Measurements from ENCODE around the gene FBXL15.

The FBXL15 gene

DNA sequence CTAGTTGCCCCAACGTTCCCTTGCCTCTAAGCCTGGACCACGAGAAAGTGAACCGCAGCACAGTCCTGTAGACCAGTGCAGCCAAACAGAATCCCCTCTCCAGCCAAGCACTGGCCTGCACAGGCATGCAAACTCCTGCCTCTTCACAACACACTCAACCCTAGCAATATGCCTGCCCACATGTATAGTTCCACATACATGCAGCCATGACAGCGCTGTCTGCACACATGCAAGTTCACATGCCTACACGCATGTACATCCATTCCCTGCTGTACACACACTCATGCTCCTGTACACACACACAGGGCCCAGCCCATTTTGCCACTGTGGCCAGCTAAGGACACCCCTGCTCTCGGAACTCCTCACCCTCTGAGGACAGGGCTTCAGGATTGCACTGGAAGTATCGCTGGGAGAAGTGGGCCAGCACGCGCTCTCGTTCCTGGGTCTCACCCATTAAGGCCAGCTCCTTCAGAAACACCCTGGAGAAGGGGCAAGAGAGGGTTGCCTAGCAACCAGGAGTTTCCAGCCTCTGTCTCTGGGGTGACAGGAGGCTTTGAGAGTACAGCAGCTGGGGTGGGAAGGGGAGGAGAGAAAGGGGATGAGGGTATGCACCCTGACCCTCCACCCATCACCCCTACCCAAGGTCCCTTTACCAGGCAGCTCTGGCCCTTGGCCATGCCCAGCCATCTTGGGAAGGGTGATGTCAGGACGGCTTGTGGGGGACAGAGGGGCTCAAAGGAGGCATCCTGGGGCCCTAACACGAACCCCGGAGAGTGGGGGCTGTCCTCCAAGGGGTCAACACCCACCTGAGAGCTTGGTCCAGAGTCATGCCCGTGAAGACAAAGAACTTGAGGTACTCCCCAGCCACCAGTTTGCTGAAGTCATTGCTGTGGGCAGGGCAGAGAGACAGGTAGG lies 9.0 kb upstream of the FBXL15 start:
- no peak for DNase-seq

DNA sequence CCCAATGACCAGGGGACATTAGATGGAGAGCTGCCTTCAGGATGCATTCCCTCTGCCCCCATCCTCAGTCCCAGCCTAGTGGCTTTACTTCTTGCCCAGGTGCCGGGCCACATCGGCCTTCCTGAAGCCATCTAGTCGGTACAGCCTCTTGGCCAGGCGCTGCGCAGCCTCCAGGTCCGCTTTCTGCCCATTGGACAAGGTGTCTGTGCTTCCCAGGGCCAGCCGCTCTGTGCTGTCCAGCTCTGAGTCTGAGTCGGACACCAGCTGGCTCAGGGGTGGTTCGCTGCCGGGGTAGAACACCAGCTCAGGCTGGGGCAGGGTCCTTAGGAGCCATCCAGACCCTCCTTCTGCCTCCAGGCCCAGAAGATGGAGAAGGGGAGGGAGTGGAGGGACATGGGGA lies 8.3 kb upstream of the FBXL15 start:
- DNase-seq = no peak

DNA sequence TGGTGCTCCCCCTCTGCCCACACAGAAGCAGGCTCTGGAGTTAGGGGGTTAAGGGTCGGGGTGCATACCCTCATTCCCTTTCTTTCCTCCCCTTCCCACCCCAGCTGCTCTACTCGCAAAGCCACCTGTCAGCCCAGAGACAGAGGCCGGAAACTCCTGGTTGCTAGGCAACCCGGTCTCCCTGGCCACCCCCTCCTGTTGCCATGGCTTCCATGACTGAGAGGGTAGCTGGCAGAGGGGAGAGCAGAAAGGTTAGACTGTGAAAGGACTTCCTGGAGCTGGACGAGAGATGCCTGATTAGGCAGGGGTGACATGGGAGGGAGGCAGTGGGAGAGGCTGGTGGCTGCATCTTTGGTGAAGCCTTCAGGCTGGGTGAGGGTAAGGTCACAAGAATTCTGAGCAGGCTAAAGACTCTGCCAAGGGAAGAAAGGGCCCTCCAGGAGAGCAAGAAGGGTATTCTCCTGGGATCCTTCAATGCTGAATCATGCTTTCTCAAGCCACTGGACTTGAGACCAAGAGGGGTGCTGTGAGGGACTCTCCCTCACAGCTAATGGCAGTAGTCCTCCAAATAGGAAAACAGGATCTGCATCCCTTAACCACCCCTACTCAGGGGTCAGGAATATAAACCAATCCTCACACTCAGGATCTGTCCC lies 7.5 kb upstream of the FBXL15 start:
- peak; percentile 79 for DNase-seq

DNA sequence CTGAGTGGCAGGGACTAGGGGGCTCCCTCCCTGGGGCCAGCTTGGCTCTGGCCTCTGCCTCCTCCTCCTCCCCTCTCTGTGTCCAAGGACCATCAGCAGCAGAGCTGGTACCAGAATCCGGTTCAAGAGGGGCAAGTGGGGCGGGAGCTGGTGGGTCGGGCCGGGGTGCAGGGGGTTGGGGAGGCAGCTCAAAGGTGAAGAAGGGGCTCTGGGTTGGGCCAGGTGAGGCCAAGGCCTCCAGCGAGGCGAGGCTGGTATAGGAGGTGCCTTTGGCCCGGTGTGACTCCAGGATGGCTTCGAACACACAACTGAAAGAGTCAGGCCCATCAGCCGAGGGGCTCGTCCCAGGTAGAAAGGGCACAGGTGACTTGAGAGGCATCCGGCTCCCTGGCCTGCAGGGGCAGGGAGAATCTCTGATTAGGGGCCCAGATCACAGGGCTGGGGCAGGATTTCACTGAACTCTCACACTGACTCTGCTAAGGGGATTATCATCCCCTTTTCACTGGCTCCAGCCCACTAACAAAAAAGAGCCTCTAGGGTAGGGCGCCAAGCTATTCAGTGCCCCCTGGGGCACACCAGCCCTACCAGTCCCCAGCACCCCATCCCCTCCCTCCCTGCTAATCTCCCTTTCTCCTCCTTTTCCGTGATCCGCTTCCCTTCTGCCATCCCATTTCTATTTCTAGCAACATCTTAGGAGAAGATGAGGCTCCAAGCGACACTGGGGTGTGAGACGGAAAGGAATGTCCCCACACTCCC lies 6.7 kb upstream of the FBXL15 start:
- no peak for DNase-seq

DNA sequence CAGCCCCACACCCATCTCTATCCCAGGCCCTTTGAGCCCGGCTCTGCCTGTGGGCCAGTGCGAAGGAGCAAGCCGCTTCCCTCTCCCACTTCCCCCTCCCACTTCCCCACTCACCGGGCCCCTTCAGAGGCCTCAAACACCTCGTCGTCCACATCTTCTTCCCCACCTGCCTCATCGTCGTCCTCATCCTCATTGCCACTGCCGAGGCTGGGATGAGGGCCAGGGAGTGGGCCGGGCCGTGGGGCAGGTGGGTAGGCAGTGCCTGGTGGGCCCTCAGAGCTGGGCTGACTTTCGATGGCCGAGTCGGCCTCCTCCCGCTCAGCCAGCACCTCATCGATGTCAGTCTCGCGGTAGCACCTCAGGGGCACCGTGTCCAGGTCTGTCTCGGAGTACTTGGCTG lies 5.9 kb upstream of the FBXL15 start:
- no peak for DNase-seq

DNA sequence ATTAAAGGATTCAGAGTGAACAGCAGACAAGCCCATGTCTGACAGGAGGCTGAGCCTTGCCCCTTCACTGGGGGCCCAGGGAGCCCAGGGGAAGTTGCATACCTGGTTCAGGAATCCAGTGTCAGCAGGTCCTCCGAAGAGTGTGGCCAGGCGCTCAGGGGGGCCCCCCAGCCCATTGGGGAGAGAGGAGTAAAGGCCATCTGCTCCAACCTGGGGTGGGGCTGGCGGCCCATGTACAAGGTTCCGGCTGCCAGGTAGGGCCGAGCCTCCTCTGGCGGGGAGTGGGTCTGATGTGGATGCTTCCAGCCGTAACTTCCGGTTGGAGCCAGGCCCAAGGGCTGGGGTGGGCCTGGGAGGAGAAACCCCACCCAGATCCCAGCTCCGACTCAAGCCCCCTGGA lies 4.4 kb upstream of the FBXL15 start:
- no peak for DNase-seq

DNA sequence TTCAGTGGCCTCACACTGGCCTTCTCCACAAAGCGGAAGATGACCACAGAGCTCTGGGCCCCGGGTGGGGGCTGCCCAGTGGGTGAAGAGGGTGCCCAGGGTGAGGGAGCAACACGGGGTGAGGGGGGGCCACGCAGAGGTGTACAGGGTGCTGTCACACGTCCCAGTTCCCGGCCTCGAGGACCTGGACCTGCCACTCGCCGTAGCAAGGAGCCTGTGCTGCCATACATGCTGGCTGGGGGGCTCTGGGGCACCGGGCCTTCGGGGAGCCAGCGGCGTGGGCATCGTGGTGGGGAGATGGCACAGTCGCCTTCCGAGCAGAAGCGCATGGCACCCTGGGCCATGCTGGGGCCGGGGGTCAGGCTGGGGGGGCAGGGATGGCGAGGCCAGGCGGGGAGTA lies 3.9 kb upstream of the FBXL15 start:
- no peak for DNase-seq

DNA sequence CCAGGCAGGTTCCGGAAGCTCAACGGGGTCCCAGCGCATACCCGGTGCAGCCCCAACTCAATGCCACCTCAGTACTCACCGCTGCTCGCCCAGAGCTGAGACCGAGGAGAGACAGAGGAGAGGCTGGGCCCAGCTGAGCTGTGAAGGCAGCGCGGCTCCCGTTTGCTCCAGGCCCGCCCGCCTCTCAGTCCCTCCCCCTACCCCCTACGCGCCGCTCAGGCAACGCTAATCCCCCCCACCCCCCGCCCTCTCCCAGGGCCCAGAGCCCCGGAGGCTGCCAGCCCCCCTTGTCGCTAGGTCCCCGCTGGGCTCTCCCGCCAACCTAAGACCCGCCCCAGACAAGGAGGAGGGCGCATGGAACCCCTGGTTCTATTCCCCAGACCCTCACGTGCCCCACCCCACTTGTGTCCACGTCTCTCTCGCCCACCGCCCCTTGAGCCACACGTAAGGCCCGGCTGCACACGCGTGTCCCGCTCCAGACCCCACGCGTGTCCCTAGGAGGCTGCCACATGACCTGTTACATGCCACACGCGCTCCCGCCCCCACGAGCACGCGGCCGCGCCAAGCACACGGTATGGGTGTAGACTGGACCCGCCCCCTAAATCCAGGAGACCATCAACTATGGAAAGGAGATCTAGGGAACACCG lies 1.9 kb upstream of the FBXL15 start, which contains the start of gene PSD:
PSD (minus strand) TSS at position 164 of the 647 bp plus-strand sequence. CDS start 1,747 bp downstream, outside the sequence.
- DNase-seq = peak; percentile 81

DNA sequence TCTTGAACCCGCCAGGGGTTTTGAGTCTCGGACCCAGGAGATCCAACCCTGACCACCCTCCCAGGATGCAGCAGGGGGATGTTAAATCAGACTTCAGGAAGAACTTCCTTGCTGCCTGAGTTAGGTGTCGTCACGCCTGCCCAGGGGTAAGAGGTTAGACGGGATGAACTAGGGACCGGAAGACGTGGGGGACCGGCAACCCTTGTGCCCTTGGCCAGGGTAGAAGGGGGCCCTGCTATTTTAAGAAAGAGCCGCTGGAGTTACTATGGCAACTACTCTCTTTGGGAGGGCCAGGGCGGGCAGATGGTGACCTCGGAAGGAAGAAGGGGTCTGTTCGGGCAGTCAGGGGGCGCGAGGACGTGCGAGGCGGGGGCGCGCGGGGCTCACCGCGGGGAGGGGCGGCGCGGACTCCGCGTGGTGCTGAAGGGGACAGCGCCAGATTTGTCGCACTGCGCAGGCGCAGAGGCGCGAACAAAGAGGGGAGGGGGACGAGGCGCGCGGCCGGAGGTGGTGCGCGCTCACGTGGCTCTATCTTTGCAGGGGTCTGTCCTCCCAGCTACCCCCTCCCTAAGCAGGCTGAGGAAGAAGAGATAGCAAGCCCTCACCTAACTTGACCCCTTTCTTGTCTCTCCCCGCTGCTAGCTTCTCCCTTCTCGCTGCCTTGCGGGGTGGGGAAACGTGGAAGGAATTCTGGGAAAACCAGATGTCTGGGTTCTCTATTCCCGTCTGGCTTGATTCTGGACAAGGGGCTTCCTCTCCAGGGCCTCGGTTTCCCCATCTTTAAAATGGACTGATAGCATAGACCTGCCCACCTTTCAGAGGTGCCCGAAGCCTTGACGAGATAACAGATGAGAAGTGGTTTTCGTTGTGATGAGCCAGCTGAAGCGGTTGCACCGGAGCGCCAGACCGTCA lies 1.1 kb upstream of the FBXL15 start:
- DNase-seq = peak; percentile 89

DNA sequence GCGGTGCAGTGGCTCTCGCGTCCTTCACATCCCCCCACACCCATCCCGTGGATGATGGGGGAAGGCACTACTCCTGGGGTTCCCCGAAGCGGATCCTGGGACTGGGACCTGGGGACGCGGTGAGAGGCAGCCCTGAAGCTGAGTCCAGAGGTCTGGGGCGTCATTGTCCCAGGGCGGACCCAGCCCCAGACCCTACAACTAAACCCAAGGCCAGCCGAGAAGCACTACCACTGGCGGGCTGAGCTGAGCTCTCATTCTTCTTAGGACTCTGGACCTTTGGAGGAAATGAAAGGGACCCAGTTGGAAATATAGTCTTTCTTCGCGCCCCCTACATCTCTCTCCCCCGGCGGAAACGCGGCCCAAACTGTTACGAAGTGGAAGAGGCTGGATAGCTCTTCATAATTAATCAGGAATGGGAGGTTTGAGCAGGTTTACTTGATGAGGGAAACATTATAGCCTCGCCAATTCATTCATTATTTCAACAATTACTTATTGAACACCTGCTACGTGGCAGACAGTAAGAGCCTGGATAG lies 389 bp upstream of the FBXL15 start:
- no peak for DNase-seq

DNA sequence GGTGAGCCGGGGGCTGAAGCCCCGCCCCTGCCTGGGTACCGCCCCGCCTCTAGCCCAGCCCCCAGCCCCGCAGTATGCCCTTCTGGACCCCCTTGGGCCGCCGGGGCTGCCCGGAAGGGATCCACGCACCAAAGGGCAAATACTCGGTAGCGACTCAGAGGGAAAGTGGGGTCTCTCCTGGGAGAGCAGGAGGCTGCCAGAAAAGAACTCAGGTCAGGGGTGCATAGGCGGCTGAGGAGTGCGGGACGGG lies 796 bp downstream of the FBXL15 start:
- no peak for DNase-seq

DNA sequence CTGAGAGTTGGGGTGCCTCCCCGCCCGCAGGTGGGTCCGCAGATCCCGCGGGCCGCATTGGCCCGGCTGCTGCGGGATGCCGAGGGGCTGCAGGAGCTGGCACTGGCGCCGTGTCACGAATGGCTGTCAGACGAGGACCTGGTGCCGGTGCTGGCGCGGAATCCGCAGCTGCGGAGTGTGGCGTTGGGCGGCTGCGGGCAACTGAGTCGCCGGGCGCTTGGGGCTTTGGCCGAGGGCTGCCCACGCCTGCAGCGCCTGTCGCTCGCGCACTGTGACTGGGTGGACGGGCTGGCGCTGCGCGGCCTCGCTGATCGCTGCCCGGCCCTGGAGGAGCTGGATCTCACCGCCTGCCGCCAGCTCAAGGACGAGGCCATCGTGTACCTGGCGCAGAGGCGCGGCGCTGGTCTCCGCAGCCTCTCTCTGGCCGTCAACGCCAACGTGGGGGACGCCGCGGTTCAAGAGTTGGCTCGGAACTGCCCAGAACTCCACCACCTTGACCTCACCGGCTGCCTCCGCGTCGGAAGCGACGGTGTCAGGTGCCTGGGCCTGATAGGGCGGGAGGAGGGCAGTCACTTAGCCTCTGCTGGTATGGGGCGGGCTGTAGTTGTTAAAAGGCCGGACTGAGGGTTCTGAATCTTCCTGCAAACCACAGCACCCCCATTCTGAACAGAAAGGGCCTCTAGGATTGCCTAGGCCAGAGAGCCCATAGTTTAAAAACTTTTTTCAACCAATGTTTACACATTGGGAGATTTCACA lies 1.3 kb downstream of the FBXL15 start:
- no peak for DNase-seq

DNA sequence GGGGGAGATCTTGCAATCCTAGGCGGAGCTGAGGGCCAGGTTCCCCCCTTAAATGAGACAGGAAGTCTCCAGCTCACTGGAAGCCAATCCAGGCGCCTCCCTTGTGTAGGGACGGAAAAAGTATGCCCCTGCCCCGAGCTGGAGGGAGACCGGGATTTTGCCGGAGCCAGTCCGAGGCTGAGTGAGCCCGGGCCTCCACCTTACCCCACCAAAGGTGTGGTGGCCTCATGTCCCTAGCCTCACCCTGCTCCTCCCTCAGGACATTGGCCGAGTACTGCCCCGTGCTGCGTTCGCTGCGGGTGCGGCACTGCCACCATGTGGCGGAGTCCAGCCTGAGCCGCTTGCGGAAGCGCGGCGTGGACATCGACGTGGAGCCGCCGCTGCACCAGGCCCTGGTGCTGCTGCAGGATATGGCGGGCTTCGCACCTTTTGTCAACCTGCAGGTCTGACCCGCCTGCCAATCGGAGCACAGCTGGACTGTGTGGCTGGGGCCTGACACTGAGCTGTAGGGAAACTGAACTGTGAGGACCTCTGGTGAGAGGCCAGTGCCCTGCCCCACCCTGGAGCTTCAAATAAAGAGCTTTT lies 2.0 kb downstream of the FBXL15 start:
- no peak for DNase-seq

DNA sequence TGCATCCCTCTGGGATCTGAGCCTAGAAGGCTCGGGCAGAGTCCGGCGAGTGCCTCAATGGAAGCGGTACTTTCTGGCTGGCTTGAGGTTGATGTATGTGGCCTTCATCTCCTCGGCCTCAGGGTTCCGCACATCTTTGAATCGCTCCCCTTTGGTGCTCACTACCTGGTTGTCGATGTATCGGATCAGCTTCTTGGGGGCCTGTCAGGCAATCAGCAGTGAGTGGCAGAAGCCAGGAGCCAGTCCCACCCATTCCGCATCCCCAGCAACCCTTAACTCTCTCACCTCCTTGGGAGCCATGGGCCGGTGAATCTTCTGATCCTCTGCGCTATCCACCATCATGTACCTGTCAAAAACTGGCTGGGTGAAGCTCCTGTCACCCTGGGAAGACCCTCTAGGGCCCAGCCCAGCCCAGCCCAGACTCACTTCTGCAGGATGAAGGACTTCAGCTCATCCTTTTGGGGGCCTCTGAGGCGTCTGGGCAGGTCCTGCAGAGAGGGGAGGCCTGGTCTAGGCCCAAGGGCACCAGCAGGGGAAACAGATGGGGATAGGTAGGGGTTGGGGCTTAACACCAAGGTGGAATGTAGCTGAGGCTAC lies 2.8 kb downstream of the FBXL15 start:
- DNase-seq = no peak

DNA sequence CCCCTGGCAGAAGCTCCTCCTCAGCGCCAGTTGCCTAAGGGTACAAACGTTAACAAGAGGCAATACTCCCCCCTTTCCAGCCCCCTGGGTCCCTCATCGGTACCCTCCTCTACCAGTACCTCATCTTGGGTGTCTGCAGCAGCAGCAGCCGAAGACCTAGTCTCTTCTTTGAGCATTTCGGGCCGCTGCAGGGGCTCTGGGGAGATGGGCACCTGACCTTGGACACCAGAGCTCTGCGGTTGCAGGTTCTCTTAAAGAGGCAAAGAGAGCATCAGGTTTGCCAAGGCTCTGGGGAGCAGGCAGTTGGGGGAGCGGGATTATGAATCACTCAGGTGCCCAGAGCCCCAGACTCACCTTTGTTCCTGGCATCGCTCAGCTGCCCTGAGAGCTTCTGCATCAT lies 3.5 kb downstream of the FBXL15 start:
- no peak for DNase-seq

DNA sequence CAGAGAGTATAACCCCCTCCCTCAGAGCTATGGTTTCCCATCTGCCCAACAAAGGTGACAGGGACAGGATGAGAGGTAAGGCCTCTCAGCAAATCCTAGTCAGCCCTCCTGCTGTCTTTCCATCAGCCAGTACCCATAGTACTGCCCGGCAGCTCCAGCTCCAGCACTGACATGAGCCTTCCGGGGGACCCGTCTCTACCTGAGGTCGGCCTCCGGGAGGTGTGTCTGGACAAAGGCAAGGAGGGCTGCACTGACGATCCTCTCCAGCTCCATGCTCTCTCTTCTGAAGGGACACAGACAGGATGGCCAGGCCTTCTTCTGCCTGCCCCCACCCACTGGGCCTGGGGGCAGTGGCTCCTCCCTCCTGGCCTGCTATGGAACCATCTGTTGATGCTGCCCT lies 4.3 kb downstream of the FBXL15 start:
- DNase-seq = no peak

DNA sequence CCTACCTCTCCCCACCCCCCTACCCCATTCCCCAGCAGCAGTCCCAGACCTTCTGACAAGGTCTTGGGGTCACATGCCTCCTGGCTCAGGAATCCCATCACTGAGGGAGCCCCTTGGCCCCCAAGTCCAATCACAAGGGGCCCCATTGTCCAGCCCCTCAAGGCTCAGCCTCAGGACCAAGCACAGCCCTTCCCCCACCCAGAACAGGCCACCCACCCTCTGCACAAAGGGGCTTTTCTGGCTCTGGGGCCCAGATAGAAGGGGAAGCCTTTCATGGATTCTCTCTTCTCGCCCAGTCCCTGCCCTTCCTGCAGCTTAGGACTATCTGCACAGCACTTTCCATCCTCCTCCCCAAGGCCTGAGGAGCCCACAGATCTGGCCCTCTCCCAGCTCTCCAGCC lies 4.8 kb downstream of the FBXL15 start:
- no peak for DNase-seq

DNA sequence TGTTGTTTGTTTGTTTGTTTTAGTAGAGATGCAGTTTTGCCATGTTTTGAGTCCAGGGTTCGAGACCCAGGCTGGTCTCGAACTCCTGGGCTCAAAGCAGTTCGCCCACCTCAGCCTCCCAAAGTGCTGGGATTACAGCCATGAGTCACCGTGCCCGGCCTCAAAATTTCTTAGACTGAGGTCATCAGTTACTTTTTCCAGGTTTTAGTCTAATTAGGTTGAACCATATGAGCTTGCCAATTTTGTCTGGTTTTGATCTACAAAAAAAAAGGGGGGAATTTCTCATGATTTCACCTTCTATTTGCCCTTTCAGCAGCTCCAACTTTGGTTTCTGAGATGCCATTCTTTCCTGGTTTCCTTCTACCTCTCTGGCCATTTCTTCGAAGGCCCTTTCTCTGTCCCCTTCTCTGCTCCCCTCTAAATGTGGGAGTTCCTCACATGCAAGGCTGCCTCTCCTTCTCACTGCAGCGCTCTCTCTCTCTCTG lies 6.2 kb downstream of the FBXL15 start:
- no peak for DNase-seq

DNA sequence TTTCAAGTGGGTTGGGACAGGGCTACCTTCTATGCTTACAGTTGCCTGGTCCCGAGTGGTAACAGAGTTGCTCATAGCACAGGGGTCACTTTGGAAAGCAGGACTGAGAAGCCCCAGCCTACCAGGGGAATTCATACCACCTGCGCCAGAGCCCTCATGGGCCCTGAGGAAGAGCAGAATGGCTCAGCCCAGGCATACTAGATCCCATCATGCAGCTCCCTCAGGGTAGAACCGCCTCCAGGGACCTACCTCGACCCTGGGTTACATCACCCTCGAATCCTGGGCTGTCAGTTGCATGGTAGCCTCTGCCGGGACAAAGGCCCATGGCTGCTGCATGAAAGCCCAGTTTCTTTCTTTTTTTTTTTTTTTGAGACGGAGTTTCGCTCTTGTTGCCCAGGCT lies 8.8 kb downstream of the FBXL15 start:
- no peak for DNase-seq

DNA sequence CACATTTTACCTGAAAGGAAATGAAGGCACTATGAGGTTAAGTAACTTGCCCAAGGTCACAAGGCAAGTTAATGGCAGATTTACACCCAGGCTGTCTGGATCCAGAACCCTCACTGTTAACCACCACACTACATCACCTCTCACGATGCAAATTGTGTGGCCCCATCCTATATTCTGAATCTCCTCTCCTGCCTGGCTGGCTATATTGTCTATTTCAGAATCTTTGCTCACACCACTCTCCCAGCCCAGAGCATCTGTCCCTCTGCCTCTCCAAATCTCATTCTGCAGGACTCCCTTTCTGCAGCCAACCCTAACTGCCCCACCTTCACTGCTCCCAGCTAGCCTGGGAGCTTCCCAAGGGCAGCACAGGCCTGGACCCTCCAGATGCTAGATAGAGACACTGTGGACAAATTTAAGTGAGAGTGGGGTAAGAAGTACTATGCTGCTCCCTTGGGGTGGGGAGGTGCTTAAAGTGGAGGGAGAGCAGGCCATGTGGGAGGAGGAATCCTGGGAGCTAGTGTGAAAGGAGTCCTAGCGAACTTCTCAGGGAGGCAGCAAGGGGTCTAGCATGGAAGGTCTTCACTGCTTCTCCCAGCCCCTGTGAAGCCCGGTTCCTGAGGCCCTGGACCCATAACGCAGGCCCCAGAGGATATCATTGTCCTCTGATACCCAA lies 11.0 kb downstream of the FBXL15 start:
- DNase-seq = no peak

All from NCI-H1092 treated with DMSO at 0.1 percent for 48 hours (cell line).